Endothelial cell of umbilical vein (primary cell): ENCODE data around the gene PRPF40A.

Experiments
- EZH2 ChIP-seq: IDR thresholded peaks from 2 replicates; pipeline ENCODE4 v1.6.1; 2012; ENCODE audit warnings: borderline replicate concordance, low read depth, mild to moderate bottlenecking, moderate library complexity, low read length, inconsistent platforms; ENCODE audit not compliant: severe bottlenecking
- FOS ChIP-seq: IDR thresholded peaks from 2 replicates; pipeline ENCODE4 v1.6.1; 2011; ENCODE audit warnings: mild to moderate bottlenecking, low read length, moderate library complexity, borderline replicate concordance; ENCODE audit not compliant: insufficient read depth
- JUN ChIP-seq: IDR thresholded peaks from 2 replicates; pipeline ENCODE4 v1.6.1; 2011; ENCODE audit warnings: borderline replicate concordance, low read depth; ENCODE audit not compliant: insufficient read length, insufficient read depth
- POLR2A ChIP-seq: IDR thresholded peaks from 2 replicates; pipeline ENCODE4 v1.6.1; 2012; ENCODE audit warnings: low read depth, mild to moderate bottlenecking, control low read depth, low read length
- TF ChIP-seq, protein P1 (sequence below), 2 donors: IDR thresholded peaks; 1 replicate in 1 of 2; 2 replicates in 1 of 2; pipeline ENCODE4 v1.5.1; 2011; ENCODE audit warnings: low read length in 2 of 2, mild to moderate bottlenecking in 2 of 2, moderate library complexity in 2 of 2, control low read depth in 1 of 2, inconsistent platforms in 1 of 2, low read depth in 1 of 2; ENCODE audit not compliant: insufficient read depth in 1 of 2; ENCODE audit errors: extremely low read depth in 1 of 2

DNA sequence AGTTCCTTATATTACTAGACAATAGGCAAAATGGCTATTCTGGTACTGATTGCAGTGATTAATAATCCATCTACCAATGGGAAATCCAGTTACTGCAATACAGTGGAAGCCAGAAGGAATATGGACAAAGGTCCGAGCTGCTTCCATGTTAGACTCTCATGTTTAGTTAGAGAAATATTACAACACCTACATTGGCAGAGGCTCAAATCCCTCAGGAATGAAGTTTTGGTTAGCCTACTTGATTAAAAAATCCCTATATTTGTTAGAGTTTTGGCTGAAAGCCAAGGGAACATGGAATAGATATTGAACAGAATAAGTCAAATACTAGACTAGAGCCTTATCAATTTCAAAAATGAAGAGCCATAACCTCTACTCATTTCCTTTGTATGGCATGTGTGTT is 49.7 kb upstream of the PRPF40A start:
- TF ChIP-seq, protein P1, sequence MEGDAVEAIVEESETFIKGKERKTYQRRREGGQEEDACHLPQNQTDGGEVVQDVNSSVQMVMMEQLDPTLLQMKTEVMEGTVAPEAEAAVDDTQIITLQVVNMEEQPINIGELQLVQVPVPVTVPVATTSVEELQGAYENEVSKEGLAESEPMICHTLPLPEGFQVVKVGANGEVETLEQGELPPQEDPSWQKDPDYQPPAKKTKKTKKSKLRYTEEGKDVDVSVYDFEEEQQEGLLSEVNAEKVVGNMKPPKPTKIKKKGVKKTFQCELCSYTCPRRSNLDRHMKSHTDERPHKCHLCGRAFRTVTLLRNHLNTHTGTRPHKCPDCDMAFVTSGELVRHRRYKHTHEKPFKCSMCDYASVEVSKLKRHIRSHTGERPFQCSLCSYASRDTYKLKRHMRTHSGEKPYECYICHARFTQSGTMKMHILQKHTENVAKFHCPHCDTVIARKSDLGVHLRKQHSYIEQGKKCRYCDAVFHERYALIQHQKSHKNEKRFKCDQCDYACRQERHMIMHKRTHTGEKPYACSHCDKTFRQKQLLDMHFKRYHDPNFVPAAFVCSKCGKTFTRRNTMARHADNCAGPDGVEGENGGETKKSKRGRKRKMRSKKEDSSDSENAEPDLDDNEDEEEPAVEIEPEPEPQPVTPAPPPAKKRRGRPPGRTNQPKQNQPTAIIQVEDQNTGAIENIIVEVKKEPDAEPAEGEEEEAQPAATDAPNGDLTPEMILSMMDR (IDR thresholded peaks at IDR 0.05; ENCODE audit: extremely low read depth in 1 of 2, insufficient read depth in 1 of 2, low read depth in 1 of 2, low read length in 2 of 2) = no peak
- TF ChIP-seq POLR2A (no peak), EZH2 (no peak), FOS (no peak), JUN (no peak)
